Activated CD4-positive, alpha-beta T cell treated with anti-CD3 and anti-CD28 coated beads, Interleukin-10, Interleukin-2, amounts not matched to agents 100 ng/mL and 50 ng/mL, durations not matched to agents 16 hours and 8 hours (primary cell): Measurements from ENCODE around the gene PTPRN2.
A peak's percentile ranks its signal among the peaks of the same experiment; 100 is the strongest.
"Not testable (repeated sequence)": the region's sequence is repeated elsewhere in the genome, so short reads cannot be mapped to it uniquely, and the experiment has no call there.

Experiments used
- DNase-seq: peaks from one replicate; pipeline ENCODE4 v3.0.0-alpha.2; 2020

The PTPRN2 gene

DNA sequence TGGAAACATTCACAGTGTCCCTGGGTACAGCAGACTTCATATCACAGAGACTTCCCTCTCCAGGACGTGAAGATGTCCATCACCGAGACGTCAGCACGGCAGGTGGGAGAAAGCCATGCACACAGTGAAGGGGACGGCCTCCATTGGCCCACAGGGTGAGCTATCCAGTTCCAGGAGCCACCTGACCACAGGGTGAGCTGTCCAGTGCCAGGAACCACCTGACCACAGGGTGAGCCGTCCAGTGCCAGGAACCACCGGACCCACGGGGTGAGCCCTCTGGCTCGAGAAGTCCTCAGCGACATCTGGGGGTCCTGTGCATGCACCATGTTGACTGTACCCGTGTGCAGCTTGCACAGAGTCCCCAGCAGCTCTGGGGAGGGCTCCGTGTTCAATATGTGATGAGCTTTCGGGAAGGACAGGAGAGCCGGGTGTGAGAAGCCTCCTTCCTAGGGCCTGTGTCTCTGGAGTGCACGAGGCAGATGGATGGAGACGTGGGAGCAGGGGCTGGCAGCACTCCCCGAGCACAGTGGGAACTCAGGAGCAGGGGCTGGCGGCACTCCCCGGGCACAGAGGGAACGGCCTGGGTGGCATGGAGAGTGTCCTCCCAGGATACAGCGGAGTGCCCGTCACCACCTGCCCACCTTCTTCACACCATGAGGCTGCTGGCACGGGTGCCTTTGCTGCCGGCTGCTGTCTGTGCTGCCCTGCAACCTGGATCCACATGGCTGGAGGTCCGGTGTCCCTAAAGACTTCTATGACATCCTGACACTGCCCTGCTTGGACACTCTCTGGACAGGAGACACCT is 634.6 kb downstream of the PTPRN2 start:
- no peak for DNase-seq

- DNase-seq: no peak
These were observed 635.5 kb downstream of the PTPRN2 start for GRCh38 chr7:157952050-157952667.

DNA sequence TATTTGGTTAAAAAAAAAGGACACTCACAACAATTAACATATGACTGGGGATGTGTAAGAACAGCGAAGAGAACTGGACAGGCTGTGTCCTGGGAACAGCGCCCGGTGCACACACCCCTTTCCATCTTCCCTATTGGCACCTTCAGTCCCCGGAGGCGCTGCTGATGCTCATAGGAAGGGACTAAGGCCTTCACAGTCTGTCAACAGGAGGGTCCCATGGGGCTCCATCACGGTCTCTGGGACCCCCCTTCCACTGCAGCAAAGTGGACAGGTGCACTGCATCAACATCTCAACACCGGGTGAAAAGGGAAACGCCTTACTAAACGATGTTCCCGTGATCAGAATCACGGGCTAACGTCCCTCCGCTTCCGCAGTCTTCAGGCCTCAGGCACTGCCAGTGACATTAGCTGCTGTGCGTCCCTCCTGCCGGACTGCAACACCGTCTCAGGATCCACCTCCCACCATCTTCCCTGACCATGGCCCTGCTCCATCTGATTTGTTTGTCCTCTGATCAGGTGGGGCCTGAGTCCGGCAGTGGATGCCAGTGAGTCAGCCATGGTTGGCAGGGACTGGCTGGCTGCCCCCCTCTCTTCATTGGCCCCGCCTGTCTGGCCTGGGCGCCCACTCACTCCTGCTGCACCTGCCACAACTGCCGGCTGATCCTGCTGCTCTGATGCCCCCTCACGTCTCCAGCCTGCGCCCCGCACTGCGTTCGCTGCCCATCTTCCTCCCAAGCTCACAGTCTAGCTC is 636.1 kb downstream of the PTPRN2 start:
- DNase-seq: no peak

DNA sequence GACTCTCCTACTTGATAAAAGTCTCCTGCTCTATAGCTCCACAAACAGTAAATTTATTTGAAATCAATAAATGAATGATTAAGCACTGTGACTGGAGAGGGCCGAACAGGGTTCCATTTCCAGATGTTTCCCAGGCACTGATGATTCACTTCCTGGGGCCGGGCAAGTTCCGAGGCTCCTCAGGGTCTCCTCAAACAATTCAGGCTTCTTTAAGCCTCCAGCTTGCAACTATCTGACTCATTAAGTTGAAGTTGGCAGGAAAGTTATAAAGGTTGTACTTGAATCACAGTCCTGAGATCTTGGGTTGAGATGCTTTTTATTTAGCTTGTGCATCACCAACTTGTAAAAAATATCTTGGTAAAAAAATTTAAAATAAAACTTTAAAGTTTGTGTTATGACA is 637.9 kb downstream of the PTPRN2 start:
- no peak for DNase-seq

GRCh38 chr7:157947504-157947903 is 640.1 kb downstream of the PTPRN2 start:
- no peak for DNase-seq

DNA sequence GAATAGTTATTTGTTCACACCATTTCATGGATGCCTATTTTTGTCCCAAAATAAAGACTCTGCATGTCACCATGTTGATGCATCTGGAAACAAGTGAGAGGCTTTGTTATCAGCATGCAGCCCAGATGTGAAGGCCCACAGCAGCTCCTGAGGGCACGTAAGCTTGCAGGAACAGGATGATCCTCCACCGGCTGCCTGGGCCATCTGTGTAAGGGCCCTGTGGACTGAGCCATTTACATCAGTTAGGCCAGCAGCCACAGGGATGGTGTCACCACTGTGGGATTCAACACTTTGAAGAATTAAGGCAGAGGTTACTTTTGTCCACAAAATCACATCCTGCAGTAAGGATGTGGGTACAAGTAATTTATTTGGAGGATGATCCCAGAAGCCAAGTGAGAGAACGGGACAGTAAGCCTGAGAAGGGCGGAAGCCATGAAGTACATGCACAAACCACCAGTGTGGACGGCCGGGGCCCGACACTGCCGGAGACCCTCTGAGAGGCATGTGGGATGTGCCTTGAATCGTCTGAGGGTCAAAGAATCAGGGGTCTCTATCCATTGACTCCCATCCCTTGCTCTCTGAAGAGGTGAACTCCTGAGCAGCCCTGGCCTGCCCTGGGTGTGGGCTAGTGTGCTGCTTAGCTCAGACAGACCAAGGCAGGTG is 641.1 kb downstream of the PTPRN2 start:
- DNase-seq: no peak

- DNase-seq: no peak
These were observed 642.2 kb downstream of the PTPRN2 start for GRCh38 chr7:157945401-157945800.

GRCh38 chr7:157944734-157945291 is 642.8 kb downstream of the PTPRN2 start:
- no peak for DNase-seq

DNA sequence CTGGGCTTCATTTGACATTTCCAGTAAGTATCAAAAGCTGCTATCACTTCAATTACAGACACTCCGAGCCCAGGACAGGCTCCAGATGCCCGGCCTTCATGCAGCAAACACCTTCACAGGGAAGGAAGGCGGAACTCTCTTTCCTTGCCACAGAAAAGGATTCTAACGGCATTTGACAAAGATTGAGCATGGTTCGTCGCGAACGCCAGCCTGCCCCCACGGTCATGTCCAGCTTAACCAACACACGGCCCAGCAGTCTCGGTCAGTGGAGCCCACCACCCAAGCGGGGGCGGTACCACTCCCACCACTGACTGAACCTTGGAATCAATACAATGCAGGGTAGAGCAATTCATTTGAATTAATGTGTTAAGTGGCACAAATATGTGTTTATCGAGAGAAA is 643.6 kb downstream of the PTPRN2 start:
- DNase-seq: no peak

GRCh38 chr7:157943561-157943960 is 644.1 kb downstream of the PTPRN2 start:
- no peak for DNase-seq

DNA sequence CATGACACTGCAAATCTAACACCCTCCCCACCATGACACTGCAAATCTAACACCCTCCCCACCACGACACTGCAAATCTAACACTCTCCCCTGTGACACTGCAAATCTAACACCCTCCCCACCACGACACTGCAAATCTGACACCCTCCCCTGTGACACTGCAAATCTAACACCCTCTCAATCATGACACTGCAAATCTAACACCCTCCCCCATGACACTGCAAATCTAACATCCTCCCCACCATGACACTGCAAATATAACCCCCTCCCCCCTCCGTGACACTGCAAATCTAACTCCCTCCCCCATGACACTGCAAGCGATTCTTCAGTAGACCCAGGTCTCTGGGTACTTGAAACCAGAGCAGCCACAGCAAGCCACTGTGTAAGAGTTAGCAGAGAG is 646.4 kb downstream of the PTPRN2 start:
- no peak for DNase-seq

- no peak for DNase-seq
These were observed 647.1 kb downstream of the PTPRN2 start for GRCh38 chr7:157940497-157940896.

- no peak for DNase-seq
These were observed 649.4 kb downstream of the PTPRN2 start for GRCh38 chr7:157938211-157938610.

DNA sequence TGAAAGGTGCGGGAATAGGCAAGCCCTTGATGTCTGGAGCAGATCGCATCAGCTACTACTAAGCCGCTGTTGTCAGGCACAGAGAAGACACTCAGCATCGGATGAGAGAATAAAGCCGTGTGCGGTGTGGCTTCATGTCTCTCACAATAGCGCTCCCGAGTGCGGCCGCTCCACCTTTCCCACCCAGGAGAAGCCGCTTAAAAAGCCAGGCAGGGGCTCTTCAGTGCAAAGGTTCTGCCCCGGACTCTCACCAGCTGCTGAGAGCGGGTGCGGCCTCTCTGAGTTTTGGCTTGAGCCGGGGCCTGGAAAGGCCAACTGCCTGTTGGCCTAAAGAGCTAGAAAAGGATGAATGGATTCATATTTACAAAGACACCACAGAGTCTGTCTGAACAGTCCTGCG is 650.2 kb downstream of the PTPRN2 start:
- DNase-seq: no peak

- no peak for DNase-seq
These were observed 650.6 kb downstream of the PTPRN2 start for GRCh38 chr7:157936976-157937375.

GRCh38 chr7:157935721-157936120 is 651.9 kb downstream of the PTPRN2 start:
- not testable (repeated sequence) for DNase-seq

GRCh38 chr7:157933219-157934155 is 654.1 kb downstream of the PTPRN2 start:
- DNase-seq: peak; percentile 6

- peak; percentile 8 for DNase-seq
These were observed 655.0 kb downstream of the PTPRN2 start for GRCh38 chr7:157932498-157933218.

GRCh38 chr7:157930926-157931466 is 656.6 kb downstream of the PTPRN2 start:
- no peak for DNase-seq

DNA sequence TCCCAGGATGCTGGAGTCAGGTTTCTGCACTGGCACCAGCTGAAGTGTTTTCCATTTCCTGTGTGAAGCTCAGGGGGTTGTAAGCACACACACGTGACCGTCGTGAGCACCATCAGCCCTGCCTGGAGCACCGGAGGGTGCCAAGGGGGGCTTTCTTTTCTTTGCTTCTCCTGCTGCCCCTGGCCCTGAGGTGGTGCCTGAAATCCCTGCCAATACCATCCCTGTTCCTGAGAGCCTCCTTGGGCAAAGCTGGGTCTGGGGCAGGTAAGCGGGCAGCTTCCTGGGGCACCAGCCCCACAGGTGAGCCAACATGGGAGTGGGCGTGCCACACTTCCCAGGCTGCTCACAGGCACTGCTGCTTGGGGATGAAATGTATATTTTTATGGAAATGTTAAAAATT is 657.2 kb downstream of the PTPRN2 start:
- no peak for DNase-seq

DNA sequence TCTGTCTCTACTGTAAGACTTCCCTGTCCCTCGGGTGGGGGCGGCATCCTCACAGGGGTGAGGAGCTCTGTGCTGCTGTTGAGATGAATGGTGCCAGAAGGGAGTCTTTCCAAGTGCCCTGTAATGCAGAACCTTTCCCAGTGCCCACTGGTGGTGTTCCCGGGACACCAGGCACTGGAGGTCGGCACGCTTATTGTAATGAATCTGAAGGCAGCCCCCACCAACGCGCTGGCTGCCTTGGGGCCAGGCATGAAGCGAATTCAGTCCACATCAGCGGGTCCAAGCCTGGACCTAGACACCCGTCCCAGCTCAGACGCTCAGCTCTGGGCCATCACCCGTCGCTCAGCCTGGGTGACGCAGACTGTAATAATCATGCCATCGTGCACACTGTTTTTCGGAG is 658.0 kb downstream of the PTPRN2 start:
- no peak for DNase-seq
